Endodermal cell (in vitro differentiated cells): ENCODE data around the gene GRIA3. TPM values are rescaled to one million over a fixed set of nuclear protein-coding genes. Genes with fewer than 3 reads are reported as not detected.

ENCODE experiments used
- DNase-seq: peaks from one replicate; pipeline ENCODE4 v3.0.0-alpha.2; 2017
- H3K27ac ChIP-seq: 2 replicates; pipeline ENCODE4 v1.5.1; 2013; ENCODE audit warnings: mild to moderate bottlenecking, low read depth, low read length, moderate library complexity
- H3K27me3 ChIP-seq: 2 replicates; pipeline ENCODE4 v1.6.1; 2013; ENCODE audit warnings: mild to moderate bottlenecking, low read length, moderate library complexity; ENCODE audit not compliant: insufficient read depth, control insufficient read depth, poor library complexity, severe bottlenecking
- H3K36me3 ChIP-seq: 2 replicates; pipeline ENCODE4 v1.7.0; 2013; ENCODE audit warnings: mild to moderate bottlenecking, low read length, moderate library complexity; ENCODE audit not compliant: control insufficient read depth, insufficient read depth
- H3K4me1 ChIP-seq: one replicate; pipeline ENCODE4 v1.7.0; 2013; ENCODE audit warnings: low read length; ENCODE audit not compliant: control insufficient read depth, insufficient read depth
- H3K4me3 ChIP-seq: 2 replicates; pipeline ENCODE4 v1.5.1; 2013; ENCODE audit warnings: mild to moderate bottlenecking, low read length, moderate library complexity
- H3K9ac ChIP-seq: 2 replicates; pipeline ENCODE4 v1.6.1; 2013; ENCODE audit warnings: mild to moderate bottlenecking, low read length, moderate library complexity; ENCODE audit not compliant: poor library complexity, severe bottlenecking; ENCODE audit errors: extremely low read depth
- H3K9me3 ChIP-seq: 2 replicates; pipeline ENCODE4 v1.6.1; 2013; ENCODE audit warnings: mild to moderate bottlenecking, low read length, moderate library complexity; ENCODE audit not compliant: control insufficient read depth
- H3K27ac Mint-ChIP-seq: 2 replicates; pipeline ENCODE4 v1.8.0; 2020; ENCODE audit warnings: mixed read lengths
- H3K27me3 Mint-ChIP-seq: 2 replicates; pipeline ENCODE4 v1.8.0; 2021; ENCODE audit warnings: mild to moderate bottlenecking, mixed read lengths; ENCODE audit not compliant: insufficient read depth
- H3K36me3 Mint-ChIP-seq: 2 replicates; pipeline ENCODE4 v1.8.0; 2020; ENCODE audit warnings: low read depth, mixed read lengths
- H3K4me1 Mint-ChIP-seq: 2 replicates; pipeline ENCODE4 v1.8.0; 2020; ENCODE audit warnings: mixed read lengths
- H3K4me3 Mint-ChIP-seq: 2 replicates; pipeline ENCODE4 v1.8.0; 2020; ENCODE audit warnings: mild to moderate bottlenecking, moderate library complexity, mixed read lengths
- H3K9me3 Mint-ChIP-seq: 2 replicates; pipeline ENCODE4 v1.8.0; 2020; ENCODE audit warnings: mild to moderate bottlenecking, mixed read lengths
- CTCF ChIP-seq: fragments of 200-600 bp; sonication (generic); conservative IDR thresholded peaks from 2 replicates; pipeline ENCODE4 v1.5.0; 2021; ENCODE audit warnings: antibody characterized with exemption, mild to moderate bottlenecking
- WGBS, 2 experiments: methylation state at CpG; one replicate each; pipeline versions ENCODE4 v1.1.5 to v1.1.7; 2013; ENCODE audit warnings: missing lambda C conversion rate in 2 of 2, mixed read lengths in 1 of 2; ENCODE audit not compliant: insufficient coverage in 1 of 2, insufficient read length in 1 of 2; 5-methylcytosine and 5-hydroxymethylcytosine counted together
- total RNA-seq, 2 donors: library from RNA; stranded (reverse); fragmentation: NEBNext Ultra II Directional in 1 of 2; extraction: Animal tissue kit (Norgen Biotek cat#: 25700) in 1 of 2; gene quantifications; 2 replicates in 1 of 2; 3 replicates in 1 of 2; pipeline ENCODE4 v1.2.1, GENCODE V29; 2021

The GRIA3 gene
- total RNA-seq, 2 donors from 2014 or later, result 5.7 to 12.2 TPM

- WGBS, 2 experiments, result 100% methylated on average over 1 of the region's 1 CpG; no CpG with 5 or more reads in 1 of the 2 experiments
- Mint-ChIP-seq H3K36me3 (no peaks in the 10 kb centered on the region), H3K4me3 (no peak overlapping the region), H3K9me3 (peaks cover 11% of the 10 kb centered on the region), H3K4me1 (peaks cover 7% of the 10 kb centered on the region), H3K27me3 (peaks cover 6% of the 10 kb centered on the region), H3K27ac (no peak overlapping the region)
- Histone ChIP-seq H3K9me3 (no peaks in the 10 kb centered on the region), H3K36me3 (no peaks in the 10 kb centered on the region), H3K4me3 (no peak overlapping the region), H3K27me3 (no peaks in the 10 kb centered on the region), H3K4me1 (peaks cover 5% of the 10 kb centered on the region), H3K27ac (no peak overlapping the region), H3K9ac (no peak overlapping the region)
- TF ChIP-seq CTCF, result no peak
- no peak for DNase-seq
Measured at GRCh38 chrX:123331859-123332258, 147.8 kb downstream of the GRIA3 start.

GRCh38 chrX:123336666-123337065 is 152.6 kb downstream of the GRIA3 start:
- TF ChIP-seq CTCF, result no peak
- 88% methylated on average over 1 of the region's 1 CpG; no CpG with 5 or more reads in 1 of the 2 experiments for WGBS, 2 experiments
- H3K4me3 ChIP-seq, result no peak overlapping the region
- H3K27me3 ChIP-seq, result no peaks in the 10 kb centered on the region
- Mint-ChIP-seq H3K27ac (no peak overlapping the region), H3K4me1 (peaks cover 21% of the 10 kb centered on the region), H3K36me3 (no peaks in the 10 kb centered on the region), H3K9me3 (peaks cover 12% of the 10 kb centered on the region), H3K4me3 (no peak overlapping the region), H3K27me3 (peaks cover 2% of the 10 kb centered on the region)
- no peaks in the 10 kb centered on the region for H3K4me1 ChIP-seq
- DNase-seq, result no peak
- no peaks in the 10 kb centered on the region for H3K36me3 ChIP-seq
- no peak overlapping the region for H3K27ac ChIP-seq
- no peaks in the 10 kb centered on the region for H3K9me3 ChIP-seq
- no peak overlapping the region for H3K9ac ChIP-seq

GRCh38 chrX:123337886-123338639 is 154.0 kb downstream of the GRIA3 start:
- Histone ChIP-seq H3K4me3 (no peak overlapping the region), H3K4me1 (no peaks in the 10 kb centered on the region), H3K27me3 (no peaks in the 10 kb centered on the region), H3K36me3 (no peaks in the 10 kb centered on the region), H3K27ac (no peak overlapping the region), H3K9ac (no peak overlapping the region), H3K9me3 (no peaks in the 10 kb centered on the region)
- peak overlapping the region; percentile 69 for H3K27ac Mint-ChIP-seq
- H3K27me3 Mint-ChIP-seq, result peaks cover 1% of the 10 kb centered on the region
- H3K36me3 Mint-ChIP-seq, result no peaks in the 10 kb centered on the region
- H3K4me3 Mint-ChIP-seq, result no peak overlapping the region
- peaks cover 21% of the 10 kb centered on the region for H3K4me1 Mint-ChIP-seq
- H3K9me3 Mint-ChIP-seq, result peaks cover 8% of the 10 kb centered on the region
- DNase-seq, result no peak
- 50 to 77% methylated on average over 1 to 6 of the region's 7 CpGs for WGBS, 2 experiments
- no peak for TF ChIP-seq CTCF
